Adrenal gland (tissue), 5 donors: ENCODE data around the gene GUK1.

Experiments
- CTCF ChIP-seq, 6 experiments: fragments of 450-650 bp in 4 of 6; fragments of 200-600 bp in 2 of 6; sonication (generic) in 1 of 6; IDR thresholded peaks; 1 replicate in 5 of 6; 2 replicates in 1 of 6; pipeline versions ENCODE4 v1.5.1 to v1.8.0; 2016 to 2021; ENCODE audit warnings: antibody characterized with exemption in 6 of 6, mild to moderate bottlenecking in 2 of 6, moderate library complexity in 1 of 6
- POLR2A ChIP-seq, 2 donors: fragments of 450-650 bp; IDR thresholded peaks; one replicate each; pipeline ENCODE4 v1.6.1; 2017; ENCODE audit warnings: antibody characterized with exemption in 2 of 2, mild to moderate bottlenecking in 2 of 2, moderate library complexity in 1 of 2
- donor health status: DM: no; HTN: no; CAD: no.

- peak in 5 of 6 experiments; percentile 23 to 51 (median 43) for TF ChIP-seq CTCF (IDR thresholded peaks at IDR 0.05)
- peak; percentile 97 to 98 for TF ChIP-seq POLR2A (IDR thresholded peaks at IDR 0.05)
Observed at GRCh38 chr1:228139931-228140723, at the start of gene GUK1.
